SK-N-SH (cell line): ENCODE measurements around the gene MXI1. TPM values are rescaled to one million over a fixed set of nuclear protein-coding genes. Genes with fewer than 3 reads are reported as not detected.

Source experiments
- CTCF ChIA-PET: fragments of 300-600, 350-600 bp; formaldehyde crosslinking; extraction: SDS; loops from one replicate; lab custom pipeline; 2021; lab: Yijun Ruan, JAX
- POLR2A ChIA-PET: fragments of 350-600 bp; sonication (Branson Sonifier 250); formaldehyde crosslinking; extraction: SDS; loops from one replicate; lab custom pipeline; 2020; ENCODE audit warnings: antibody characterized with exemption, inconsistent platforms; lab: Yijun Ruan, JAX
- DNase-seq: peaks from one replicate; pipeline ENCODE4 v3.0.0; 2012
- H2AFZ ChIP-seq: fragments of 200-600 bp; sonication (generic); 2 replicates; pipeline ENCODE4 v1.8.1; 2016; ENCODE audit warnings: antibody characterized with exemption, mild to moderate bottlenecking, low read depth
- H3F3A ChIP-seq: fragments of 200-600 bp; sonication (generic); replicated peaks from 2 replicates; pipeline ENCODE3; 2016; ENCODE audit warnings: antibody characterized with exemption, mild to moderate bottlenecking; ENCODE audit not compliant: insufficient read depth
- H3K27ac ChIP-seq, 2 experiments: fragments of 200-500 bp in 1 of 2; fragments of 200-600 bp in 1 of 2; sonication (Bioruptor generic) in 1 of 2; sonication (generic), shearing (Covaris generic) in 1 of 2; 2 replicates each; pipeline versions ENCODE4 v1.5.1 to v1.6.1; 2014 to 2016; ENCODE audit warnings: low read depth in 2 of 2, inconsistent platforms in 1 of 2, low read length in 1 of 2, mild to moderate bottlenecking in 1 of 2, mixed read lengths in 1 of 2
- H3K27me3 ChIP-seq: fragments of 200-600 bp; sonication (generic), shearing (Covaris generic); 2 replicates; pipeline ENCODE4 v1.6.1; 2016; ENCODE audit warnings: mixed run types; ENCODE audit not compliant: insufficient read depth
- H3K36me3 ChIP-seq, 2 experiments: fragments of 200-500 bp in 1 of 2; fragments of 200-600 bp in 1 of 2; sonication (Bioruptor generic) in 1 of 2; sonication (generic) in 1 of 2; replicated peaks in 1 of 2; 2 replicates each; pipeline versions ENCODE3 to v1.5.1; 2014 to 2016; ENCODE audit warnings: low read length in 1 of 2, mild to moderate bottlenecking in 1 of 2; ENCODE audit not compliant: insufficient read depth in 2 of 2, control insufficient read depth in 1 of 2
- H3K4me1 ChIP-seq, 2 experiments: fragments of 200-500 bp in 1 of 2; fragments of 200-600 bp in 1 of 2; sonication (Bioruptor generic) in 1 of 2; sonication (generic), shearing (Covaris generic) in 1 of 2; 2 replicates each; pipeline versions ENCODE4 v1.5.1 to v1.6.1; 2014 to 2016; ENCODE audit warnings: low read depth in 1 of 2, low read length in 1 of 2, mixed run types in 1 of 2; ENCODE audit not compliant: insufficient read depth in 2 of 2, control insufficient read depth in 1 of 2
- H3K4me2 ChIP-seq: fragments of 200-600 bp; sonication (generic), shearing (Covaris generic); 2 replicates; pipeline ENCODE4 v1.6.1; 2017; ENCODE audit warnings: mixed run types
- H3K4me3 ChIP-seq, 2 experiments: fragments of 200-500 bp in 1 of 2; fragments of 200-600 bp in 1 of 2; sonication (Bioruptor generic) in 1 of 2; sonication (generic), shearing (Covaris generic) in 1 of 2; 2 replicates each; pipeline versions ENCODE4 v1.5.1 to v1.8.1; 2014 to 2016; ENCODE audit warnings: low read depth in 2 of 2, inconsistent platforms in 1 of 2, low read length in 1 of 2, mild to moderate bottlenecking in 1 of 2, mixed read lengths in 1 of 2, moderate library complexity in 1 of 2
- H3K79me2 ChIP-seq: fragments of 200-600 bp; sonication (generic); 2 replicates; pipeline ENCODE4 v1.8.1; 2017; ENCODE audit warnings: mild to moderate bottlenecking; ENCODE audit not compliant: insufficient read depth
- H3K9ac ChIP-seq: fragments of 200-600 bp; sonication (generic); 2 replicates; pipeline ENCODE4 v1.6.1; 2017; ENCODE audit warnings: mixed run types
- H3K9me2 ChIP-seq: fragments of 200-600 bp; sonication (generic); 2 replicates; pipeline ENCODE4 v1.6.1; 2017; ENCODE audit warnings: mixed run types
- H3K9me3 ChIP-seq: fragments of 200-600 bp; sonication (generic); 2 replicates; pipeline ENCODE4 v1.6.1; 2017; ENCODE audit warnings: mixed run types, mild to moderate bottlenecking, moderate library complexity
- H4K20me1 ChIP-seq: fragments of 200-600 bp; sonication (generic); 2 replicates; pipeline ENCODE4 v1.6.1; 2017; ENCODE audit warnings: mild to moderate bottlenecking, mixed run types; ENCODE audit not compliant: insufficient read depth
- CHD2 ChIP-seq: fragments of 150-350 bp; IDR thresholded peaks from 2 replicates; pipeline ENCODE4 v1.6.1; 2018; ENCODE audit warnings: low read length; ENCODE audit not compliant: partially characterized antibody
- CTCF ChIP-seq: fragments of 200-600 bp; sonication (generic); IDR thresholded peaks from 2 replicates; pipeline ENCODE4 v1.6.1; 2017; ENCODE audit warnings: antibody characterized with exemption, mild to moderate bottlenecking, moderate library complexity
- ELF1 ChIP-seq: IDR thresholded peaks from 2 replicates; pipeline ENCODE4 v1.4.0; 2012
- EP300 ChIP-seq, 2 experiments: IDR thresholded peaks; 2 replicates each; pipeline versions ENCODE4 v1.4.0 to v1.6.1; 2012; ENCODE audit warnings: borderline replicate concordance in 1 of 2, low read depth in 1 of 2, low read length in 1 of 2
- EZH2phosphoT487 ChIP-seq: fragments of 200-600 bp; sonication (generic); IDR thresholded peaks from 2 replicates; pipeline ENCODE4 v1.6.1; 2017; ENCODE audit warnings: low read depth, mixed run types, mild to moderate bottlenecking, antibody characterized with exemption, moderate library complexity, borderline replicate concordance
- FOSL2 ChIP-seq: IDR thresholded peaks from 2 replicates; pipeline ENCODE4 v1.4.0; 2012; ENCODE audit warnings: low read depth, mild to moderate bottlenecking, moderate library complexity, borderline replicate concordance
- FOXM1 ChIP-seq: IDR thresholded peaks from 2 replicates; pipeline ENCODE4 v1.4.0; 2012; ENCODE audit warnings: low read depth, mild to moderate bottlenecking
- GABPA ChIP-seq: IDR thresholded peaks from 2 replicates; pipeline ENCODE4 v1.4.0; 2012; ENCODE audit warnings: low read depth, mild to moderate bottlenecking
- JUND ChIP-seq: IDR thresholded peaks from 2 replicates; pipeline ENCODE4 v1.4.0; 2012
- RCOR1 ChIP-seq: fragments of 150-350 bp; IDR thresholded peaks from 2 replicates; pipeline ENCODE4 v1.6.1; 2017; ENCODE audit warnings: antibody characterized with exemption, low read length
- REST ChIP-seq: IDR thresholded peaks from 2 replicates; pipeline ENCODE4 v1.6.1; 2012; ENCODE audit warnings: mild to moderate bottlenecking, low read depth, low read length, moderate library complexity
- RFX5 ChIP-seq: IDR thresholded peaks from 2 replicates; pipeline ENCODE4 v1.6.1; 2012; ENCODE audit warnings: mild to moderate bottlenecking, improper control_type of control experiment, low read length
- TAF1 ChIP-seq: IDR thresholded peaks from 2 replicates; pipeline ENCODE4 v1.6.1; 2012; ENCODE audit warnings: low read depth, mild to moderate bottlenecking, low read length, moderate library complexity, borderline replicate concordance
- USF1 ChIP-seq: IDR thresholded peaks from 2 replicates; pipeline ENCODE4 v1.4.0; 2012; ENCODE audit warnings: low read depth, borderline replicate concordance
- WGBS: methylation state at CpG from one replicate; pipeline ENCODE4 v1.1.6; 2017; ENCODE audit warnings: low lambda C conversion rate; 5-methylcytosine and 5-hydroxymethylcytosine counted together
- polyA plus RNA-seq, 3 experiments: library from polyadenylated mRNA; depleted of rRNA; stranded (reverse); fragments of >200 nt; gene quantifications; 2 replicates each; pipeline ENCODE4 v1.2.3, GENCODE V29; 2012

Gene MXI1
- polyA plus RNA-seq, 1 of the 3 experiments (the other 2 are of a cell fraction), result 13.8 TPM

DNA sequence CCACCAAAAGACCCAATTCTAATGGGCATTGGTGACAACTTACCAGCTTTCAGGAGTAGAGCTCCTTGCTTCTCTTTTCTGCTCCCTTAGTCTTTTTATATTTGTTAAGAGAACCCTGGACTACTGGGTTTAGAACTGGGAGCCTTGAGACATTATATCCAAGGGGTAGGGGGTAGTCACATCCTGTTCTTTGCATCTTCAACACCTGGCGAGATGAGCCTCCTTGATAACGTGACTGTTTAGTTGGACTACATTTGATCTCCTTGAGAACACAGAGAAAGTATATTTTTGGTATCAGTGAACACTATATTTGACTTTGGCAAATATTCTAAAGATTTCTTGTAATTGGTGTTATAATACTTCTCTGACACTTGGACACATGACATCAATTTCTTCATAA, 106.3 kb downstream of the MXI1 start:
- TF ChIP-seq RFX5 (no peak), EZH2phosphoT487 (no peak), USF1 (no peak), FOSL2 (no peak), GABPA (no peak), TAF1 (no peak), CTCF (no peak), JUND (no peak), REST (no peak), FOXM1 (no peak), RCOR1 (no peak), ELF1 (no peak), CHD2 (no peak), EP300 (IDR thresholded peaks at IDR 0.05; ENCODE audit: borderline replicate concordance in 1 of 2, low read depth in 1 of 2, low read length in 1 of 2) (no peak)
- Histone ChIP-seq H3K4me1 (peaks cover 0 to 10% of the 10 kb centered on the region in 2 experiments; a peak in 2 of 4 replicates), H3K4me3 (no peak overlapping the region), H3K36me3 (no peaks in the 10 kb centered on the region), H2AFZ (no peak overlapping the region), H3K79me2 (no peaks in the 10 kb centered on the region), H3K9ac (no peak overlapping the region), H3K9me2 (no peaks in the 10 kb centered on the region), H3K4me2 (no peak overlapping the region), H3K27ac (no peak overlapping the region), H3F3A (no peaks in the 10 kb centered on the region), H3K9me3 (no peaks in the 10 kb centered on the region), H4K20me1 (no peaks in the 10 kb centered on the region), H3K27me3 (no peaks in the 10 kb centered on the region)
- ChIA-PET CTCF (interaction anchor here (0.5 to 1.9 kb wide), 4 partner anchors 21 to 359 kb away, joined by 3 to 11 read pairs (median 4); no protein-coding TSS in a partner anchor), POLR2A (no interaction called here)
- no peak for DNase-seq
- 85% methylated on average over 2 of the region's 2 CpGs for WGBS
